AG09309 (cell line): ENCODE measurements around the gene ITPR3.

Experiments used
- DNase-seq: peaks from one replicate; pipeline ENCODE4 v3.0.0-alpha.2; 2010; ENCODE audit warnings: low read depth
- H3K4me3 ChIP-seq: 2 replicates; pipeline ENCODE4 v1.5.1; 2011; ENCODE audit warnings: mild to moderate bottlenecking, low read depth, low read length, moderate library complexity; ENCODE audit not compliant: control insufficient read depth
- TF ChIP-seq, protein P1 (sequence below): IDR thresholded peaks from 2 replicates; pipeline ENCODE4 v1.5.1; 2011; ENCODE audit warnings: mild to moderate bottlenecking, low read depth, low read length, inconsistent platforms; ENCODE audit not compliant: insufficient read depth, control insufficient read depth; ENCODE audit errors: missing control alignments

Gene ITPR3

GRCh38 chr6:33691456-33692077, 70.4 kb downstream of the ITPR3 start:
- no peak for DNase-seq
- TF ChIP-seq, protein P1, sequence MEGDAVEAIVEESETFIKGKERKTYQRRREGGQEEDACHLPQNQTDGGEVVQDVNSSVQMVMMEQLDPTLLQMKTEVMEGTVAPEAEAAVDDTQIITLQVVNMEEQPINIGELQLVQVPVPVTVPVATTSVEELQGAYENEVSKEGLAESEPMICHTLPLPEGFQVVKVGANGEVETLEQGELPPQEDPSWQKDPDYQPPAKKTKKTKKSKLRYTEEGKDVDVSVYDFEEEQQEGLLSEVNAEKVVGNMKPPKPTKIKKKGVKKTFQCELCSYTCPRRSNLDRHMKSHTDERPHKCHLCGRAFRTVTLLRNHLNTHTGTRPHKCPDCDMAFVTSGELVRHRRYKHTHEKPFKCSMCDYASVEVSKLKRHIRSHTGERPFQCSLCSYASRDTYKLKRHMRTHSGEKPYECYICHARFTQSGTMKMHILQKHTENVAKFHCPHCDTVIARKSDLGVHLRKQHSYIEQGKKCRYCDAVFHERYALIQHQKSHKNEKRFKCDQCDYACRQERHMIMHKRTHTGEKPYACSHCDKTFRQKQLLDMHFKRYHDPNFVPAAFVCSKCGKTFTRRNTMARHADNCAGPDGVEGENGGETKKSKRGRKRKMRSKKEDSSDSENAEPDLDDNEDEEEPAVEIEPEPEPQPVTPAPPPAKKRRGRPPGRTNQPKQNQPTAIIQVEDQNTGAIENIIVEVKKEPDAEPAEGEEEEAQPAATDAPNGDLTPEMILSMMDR: no peak
- no peak overlapping the region for H3K4me3 ChIP-seq

GRCh38 chr6:33692078-33692759, 71.1 kb downstream of the ITPR3 start:
- no peak overlapping the region for H3K4me3 ChIP-seq
- no peak for DNase-seq
- TF ChIP-seq, protein P1: no peak

GRCh38 chr6:33692760-33693158, 71.6 kb downstream of the ITPR3 start:
- TF ChIP-seq, protein P1: no peak
- no peak overlapping the region for H3K4me3 ChIP-seq
- no peak for DNase-seq

- no peak for DNase-seq
- TF ChIP-seq, protein P1: no peak
- H3K4me3 ChIP-seq: no peak overlapping the region
These were observed 72.3 kb downstream of the ITPR3 start for GRCh38 chr6:33693186-33694105.

DNA sequence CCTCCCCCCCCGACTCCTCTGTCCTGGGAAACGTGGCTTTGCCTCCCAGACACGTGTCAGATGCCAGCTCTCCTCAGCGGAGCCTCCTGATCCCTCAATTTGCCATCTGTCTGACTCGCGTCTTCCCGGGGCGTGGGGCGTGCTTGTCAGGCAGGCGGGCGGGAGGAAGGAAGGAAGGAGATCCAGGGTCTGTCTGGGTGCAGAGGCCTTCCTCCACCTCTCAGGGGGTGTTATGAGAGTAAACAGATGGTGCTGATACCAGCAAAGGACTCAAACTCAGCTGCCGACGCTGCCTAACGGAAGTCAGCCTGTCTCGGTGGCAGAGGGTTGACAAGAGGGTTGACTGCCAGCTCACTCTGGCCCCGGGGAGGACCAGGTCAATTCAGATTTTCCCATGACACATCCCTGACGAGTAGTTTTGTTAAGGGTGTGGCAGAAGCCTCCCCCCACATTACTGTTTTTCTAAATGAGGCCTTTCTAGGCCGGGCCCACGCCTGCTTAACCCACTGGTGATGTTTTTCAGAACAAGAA, 73.3 kb downstream of the ITPR3 start:
- H3K4me3 ChIP-seq: no peak overlapping the region
- TF ChIP-seq, protein P1: no peak
- no peak for DNase-seq

DNA sequence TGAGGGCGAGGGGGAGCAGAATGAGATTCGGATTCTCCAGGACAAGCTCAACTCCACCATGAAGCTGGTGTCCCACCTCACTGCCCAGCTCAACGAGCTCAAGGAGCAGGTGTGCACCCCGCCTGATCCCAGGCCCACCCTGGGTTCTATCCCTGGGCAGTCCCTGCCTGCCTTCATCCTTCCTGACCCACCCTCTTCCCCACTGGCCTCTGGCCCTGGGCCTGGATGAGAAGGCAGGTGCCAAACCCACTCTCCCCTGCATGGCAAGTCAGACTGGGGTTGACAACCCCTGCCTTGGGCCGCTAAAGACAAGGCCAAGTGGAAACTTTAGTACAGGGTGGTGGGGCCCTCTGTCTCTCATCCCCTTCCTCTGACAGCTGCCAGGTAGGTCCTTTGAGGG, 73.9 kb downstream of the ITPR3 start:
- TF ChIP-seq, protein P1: no peak
- DNase-seq: no peak

More for the DNA sequence above, 73.9 kb downstream of the ITPR3 start:
- no peak overlapping the region for H3K4me3 ChIP-seq
